A549 (cell line): Measurements from ENCODE around the gene RAB21. TPM values are rescaled to one million over a fixed set of nuclear protein-coding genes. Genes with fewer than 3 reads are reported as not detected.

Experiments used
- ATAC-seq, 2 experiments: fragments of 200-7000 bp in 1 of 2; fragments of >200 bp in 1 of 2; cut with Nextera tagmentation in 1 of 2; cut with Tn5 transposase in 1 of 2; 3 replicates each; pipeline versions ENCODE4 v1.8.0 to v1.9.1; 2018 to 2020; ENCODE audit warnings: mild to moderate bottlenecking in 1 of 2, moderate library complexity in 1 of 2
- CTCF ChIA-PET: fragments of 300-600 bp; sonication (Branson Sonifier 250); formaldehyde crosslinking; extraction: SDS; loops from one replicate; lab custom pipeline; 2021; ENCODE audit warnings: antibody characterized with exemption, inconsistent platforms; lab: Yijun Ruan, JAX
- POLR2A ChIA-PET: fragments of 350-600 bp; formaldehyde crosslinking; extraction: SDS; loops from one replicate; lab custom pipeline; 2021; ENCODE audit warnings: antibody characterized with exemption, inconsistent platforms; lab: Yijun Ruan, JAX
- DNase-seq, 2 experiments: peaks; one replicate each; pipeline versions ENCODE4 v3.0.0 to v3.0.0-alpha.2; 2011 to 2016; ENCODE audit warnings: low read depth in 1 of 2, low spot score in 1 of 2
- FAIRE-seq: peaks from 2 replicates; lab custom pipeline; 2011; peaks lifted over from hg19 to GRCh38; lab: Jason Lieb, UNC
- H3K27ac ChIP-seq, 2 experiments: fragments of >200 bp; sonication (Bioruptor Twin); formaldehyde crosslinking; 3 replicates each; pipeline ENCODE4 v1.5.1; 2016 to 2017
- H3K4me1 ChIP-seq: fragments of >200 bp; sonication (Bioruptor Twin); formaldehyde crosslinking; 3 replicates; pipeline ENCODE4 v1.6.1; 2016
- H3K4me2 ChIP-seq: fragments of >200 bp; sonication (Bioruptor Twin); formaldehyde crosslinking; 3 replicates; pipeline ENCODE4 v1.6.1; 2016
- H3K4me3 ChIP-seq: fragments of >200 bp; sonication (Bioruptor Twin); formaldehyde crosslinking; 3 replicates; pipeline ENCODE4 v1.5.1; 2016
- H3K9me3 ChIP-seq: fragments of >200 bp; sonication (Bioruptor Twin); formaldehyde crosslinking; 3 replicates; pipeline ENCODE4 v1.6.1; 2016
- BCL3 ChIP-seq: fragments of >200 bp; sonication (Bioruptor Twin); formaldehyde crosslinking; IDR thresholded peaks from 3 replicates; pipeline ENCODE4 v1.6.1; 2016
- CBX2 ChIP-seq: fragments of 200-600 bp; sonication (generic); IDR thresholded peaks from 2 replicates; pipeline ENCODE4 v1.6.1; 2016; ENCODE audit warnings: low read depth, mild to moderate bottlenecking, borderline replicate concordance
- CHD2 ChIP-seq: fragments of 150-350 bp; IDR thresholded peaks from 2 replicates; pipeline ENCODE4 v1.6.1; 2014; ENCODE audit warnings: low read length; ENCODE audit not compliant: partially characterized antibody
- CTCF ChIP-seq: fragments of >200 bp; sonication (Bioruptor Twin); formaldehyde crosslinking; IDR thresholded peaks from 3 replicates; pipeline ENCODE4 v1.5.1; 2016
- E2F6 ChIP-seq: IDR thresholded peaks from 2 replicates; pipeline ENCODE4 v1.6.1; 2012; ENCODE audit warnings: low read depth, borderline replicate concordance
- EHF ChIP-seq: fragments of 250-450 bp; sonication (Bioruptor Pico); IDR thresholded peaks from 2 replicates; pipeline ENCODE4 v1.5.0; 2020; ENCODE audit warnings: mild to moderate bottlenecking
- FOSL2 ChIP-seq, 2 experiments: fragments of 450-650 bp in 1 of 2; fragments of >200 bp in 1 of 2; sonication (Bioruptor Twin) in 1 of 2; formaldehyde crosslinking; IDR thresholded peaks; 2 replicates each; pipeline versions ENCODE4 v1.5.0 to v1.6.1; 2016 to 2020; ENCODE audit warnings: mild to moderate bottlenecking in 1 of 2, moderate library complexity in 1 of 2
- FOXS1 ChIP-seq: fragments of 250-450 bp; sonication (Bioruptor Pico); IDR thresholded peaks from 2 replicates; pipeline ENCODE4 v1.5.0; 2020; ENCODE audit warnings: mild to moderate bottlenecking, moderate library complexity
- HES2 ChIP-seq: fragments of >200 bp; sonication (Bioruptor Twin); formaldehyde crosslinking; IDR thresholded peaks from 2 replicates; pipeline ENCODE4 v1.6.1; 2016
- HMGXB4 ChIP-seq: fragments of 250-450 bp; sonication (Bioruptor Pico); IDR thresholded peaks from 2 replicates; pipeline ENCODE4 v1.5.0; 2021; ENCODE audit warnings: mild to moderate bottlenecking, moderate library complexity, borderline replicate concordance
- JUNB ChIP-seq: fragments of >200 bp; sonication (Bioruptor Twin); formaldehyde crosslinking; IDR thresholded peaks from 2 replicates; pipeline ENCODE4 v1.6.1; 2016
- KDM5A ChIP-seq: fragments of 200-600 bp; sonication (generic); IDR thresholded peaks from 2 replicates; pipeline ENCODE4 v1.6.1; 2016; ENCODE audit warnings: antibody characterized with exemption, mild to moderate bottlenecking
- MAFK ChIP-seq: fragments of 450-650 bp; IDR thresholded peaks from 2 replicates; pipeline ENCODE4 v1.6.1; 2014; ENCODE audit not compliant: partially characterized antibody
- MYC ChIP-seq: IDR thresholded peaks from 2 replicates; pipeline ENCODE4 v1.6.1; 2012; ENCODE audit warnings: mild to moderate bottlenecking, inconsistent platforms, low read length, improper control_type of control experiment, borderline replicate concordance
- PBX3 ChIP-seq: IDR thresholded peaks from 2 replicates; pipeline ENCODE4 v1.6.1; 2012
- PHF8 ChIP-seq: fragments of 200-600 bp; sonication (generic); IDR thresholded peaks from 2 replicates; pipeline ENCODE4 v1.6.1; 2016; ENCODE audit warnings: low read depth, mild to moderate bottlenecking, antibody characterized with exemption, moderate library complexity, borderline replicate concordance
- RARB ChIP-seq: fragments of 250-450 bp; sonication (Bioruptor Pico); IDR thresholded peaks from 2 replicates; pipeline ENCODE4 v1.8.0; 2021; ENCODE audit warnings: mild to moderate bottlenecking, moderate library complexity
- RCOR1 ChIP-seq: fragments of 150-350 bp; IDR thresholded peaks from 2 replicates; pipeline ENCODE4 v1.6.1; 2014; ENCODE audit warnings: antibody characterized with exemption, low read length, low read depth
- SMC3 ChIP-seq: fragments of >200 bp; sonication (Bioruptor Twin); formaldehyde crosslinking; IDR thresholded peaks from 3 replicates; pipeline ENCODE4 v1.6.1; 2018; ENCODE audit warnings: inconsistent platforms
- SREBF2 ChIP-seq: fragments of 450-650 bp; IDR thresholded peaks from 2 replicates; pipeline ENCODE4 v1.6.1; 2014; ENCODE audit warnings: mild to moderate bottlenecking, moderate library complexity
- USF2 ChIP-seq: fragments of 450-650 bp; IDR thresholded peaks from 2 replicates; pipeline ENCODE4 v1.6.1; 2014; ENCODE audit warnings: antibody characterized with exemption
- ZFP36 ChIP-seq: fragments of 450-650 bp; IDR thresholded peaks from 2 replicates; pipeline ENCODE4 v1.6.1; 2014; ENCODE audit warnings: borderline replicate concordance; ENCODE audit not compliant: partially characterized antibody
- ZNF302 ChIP-seq: fragments of 250-450 bp; sonication (Bioruptor Pico); IDR thresholded peaks from 2 replicates; pipeline ENCODE4 v1.9.0; 2021; ENCODE audit warnings: inconsistent platforms, mild to moderate bottlenecking, moderate library complexity
- ZSCAN20 ChIP-seq: fragments of 250-450 bp; sonication (Bioruptor Pico); IDR thresholded peaks from 2 replicates; pipeline ENCODE4 v1.8.0; 2022; ENCODE audit warnings: mild to moderate bottlenecking, moderate library complexity
- WGBS: methylation state at CpG from one replicate; pipeline ENCODE4 v1.1.6; 2017; ENCODE audit errors: missing lambda C conversion rate; 5-methylcytosine and 5-hydroxymethylcytosine counted together
- polyA plus RNA-seq, 4 experiments: library from polyadenylated mRNA; depleted of rRNA in 3 of 4; stranded (reverse); fragments of >200 nt; fragmentation: RNase III in 1 of 4; extraction: RNeasy Plus Mini Kit Qiagen cat#74134 plus additional on column Dnase treatment in 1 of 4; gene quantifications; 2 replicates in 3 of 4; 3 replicates in 1 of 4; pipeline ENCODE4 v1.2.3, GENCODE V29; 2011 to 2017

RAB21 gene
- polyA plus RNA-seq, 2 of the 4 experiments (the other 2 are of a cell fraction), result 33.1 to 33.3 TPM

GRCh38 chr12:71755146-71755892, 656 bp downstream of the RAB21 start:
- Histone ChIP-seq H3K27ac (peak overlapping the region; percentile 87 to 89), H3K9me3 (peaks cover 20% of the 10 kb centered on the region), H3K4me1 (peaks cover 9% of the 10 kb centered on the region; the same call in 1 of the 3 replicates), H3K4me3 (peak overlapping the region; percentile 65), H3K4me2 (peak overlapping the region; percentile 83)
- ChIA-PET CTCF (interaction anchor here (1.8 kb wide), 2 partner anchors 9 to 91 kb away, joined by 3 to 4 read pairs; partner anchors contain the start of genes THAP2 and ZFC3H1), POLR2A (interaction anchor here (2.0 kb wide), 1 partner anchor 92 kb away, joined by 14 read pairs; the partner anchor contains the start of genes THAP2 and ZFC3H1)
- TF ChIP-seq RCOR1, result no peak
- TF ChIP-seq PHF8, result 0 out of 2 replicates have a peak, but pooled peaks have one; percentile 23
- TF ChIP-seq MYC, result peak; percentile 42; the same call in 1 of the 2 replicates
- TF ChIP-seq FOSL2 (IDR thresholded peaks at IDR 0.05), result no peak
- peak; percentile 28; the same call in 1 of the 2 replicates for TF ChIP-seq FOSL2 (CRISPR knock-in tag; IDR thresholded peaks at IDR 0.05)
- TF ChIP-seq E2F6, result 0 out of 2 replicates have a peak, but pooled peaks have one; percentile 4
- no peak for TF ChIP-seq KDM5A
- TF ChIP-seq MAFK, result peak; percentile 71
- TF ChIP-seq CTCF, result peak; percentile 12; the same call in 1 of the 3 replicates
- no peak for TF ChIP-seq USF2
- TF ChIP-seq ZSCAN20 (CRISPR knock-in tag), result no peak
- WGBS, result 12% methylated on average over 28 of the region's 45 CpGs
- ATAC-seq (peak; percentile 45 to 67), FAIRE-seq (no peak), DNase-seq (peak; percentile 36 to 41)

- no peak for FAIRE-seq
- Histone ChIP-seq H3K4me1 (peaks cover 9% of the 10 kb centered on the region; the same call in 1 of the 3 replicates), H3K27ac (peak overlapping the region in 1 of 2 experiments; percentile 89; a peak in 1 of 6 replicates), H3K9me3 (peaks cover 29% of the 10 kb centered on the region), H3K4me2 (peak overlapping the region; percentile 83), H3K4me3 (peak overlapping the region; percentile 65)
- ChIA-PET CTCF (interaction anchor here (1.8 kb wide), 1 partner anchor 10 kb away, joined by 3 read pairs; no protein-coding TSS in a partner anchor), POLR2A (no interaction called here)
- no peak for ATAC-seq
- WGBS, result 92% methylated on average over 5 of the region's 5 CpGs
- no peak for DNase-seq
- no peak for TF ChIP-seq PBX3
- TF ChIP-seq CBX2, result no peak
- no peak for TF ChIP-seq RARB
- TF ChIP-seq SREBF2, result no peak
- TF ChIP-seq MAFK, result no peak
- no peak for TF ChIP-seq E2F6
- TF ChIP-seq ZNF302 (CRISPR knock-in tag), result no peak
- no peak for TF ChIP-seq BCL3
- no peak for TF ChIP-seq CHD2
- no peak for TF ChIP-seq JUNB
- no peak for TF ChIP-seq FOXS1 (CRISPR knock-in tag)
- no peak for TF ChIP-seq KDM5A
- TF ChIP-seq HES2, result no peak
- no peak for TF ChIP-seq HMGXB4
- TF ChIP-seq EHF (CRISPR knock-in tag), result no peak
- no peak for TF ChIP-seq ZFP36
- TF ChIP-seq SMC3, result no peak
These were observed 1.5 kb downstream of the RAB21 start for GRCh38 chr12:71756054-71756690.
